Measurements from ENCODE around the gene FOLR3. TPM values are rescaled to one million over a fixed set of nuclear protein-coding genes. Genes with fewer than 3 reads are reported as not detected.

FOLR3 gene
- total RNA-seq, 1 donor from 2014 or later: not detected

DNA sequence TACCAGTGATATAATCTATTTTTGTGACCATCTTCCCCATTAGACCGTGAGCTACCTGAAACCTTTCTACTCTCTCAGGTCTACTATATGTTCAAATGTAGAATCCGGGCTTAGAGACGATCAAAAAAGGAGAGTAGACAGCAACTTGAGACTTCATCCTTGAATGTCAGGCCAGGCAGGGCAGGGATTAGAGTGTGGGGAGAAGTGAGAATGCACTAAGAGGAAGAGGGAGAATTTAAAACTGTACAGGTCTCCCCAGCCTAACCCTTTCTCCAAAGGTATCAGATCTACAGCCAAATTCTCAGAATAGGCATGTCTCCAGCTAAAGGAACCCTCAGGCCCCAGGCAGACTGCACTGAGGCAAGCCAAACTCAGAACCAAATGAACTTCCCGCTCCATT is 33.4 kb upstream of the FOLR3 start:
- peaks cover 36% of the 10 kb centered on the region for H3K4me1 Mint-ChIP-seq (ENCODE audit: unreplicated experiment)
- no peaks in the 10 kb centered on the region for H3K27me3 Mint-ChIP-seq
- peaks cover 8% of the 10 kb centered on the region for H3K9me3 Mint-ChIP-seq
- H3K4me3 Mint-ChIP-seq: peak overlapping the region; percentile 93
- H3K36me3 Mint-ChIP-seq: peaks cover 14% of the 10 kb centered on the region
- TF ChIP-seq, protein P1, sequence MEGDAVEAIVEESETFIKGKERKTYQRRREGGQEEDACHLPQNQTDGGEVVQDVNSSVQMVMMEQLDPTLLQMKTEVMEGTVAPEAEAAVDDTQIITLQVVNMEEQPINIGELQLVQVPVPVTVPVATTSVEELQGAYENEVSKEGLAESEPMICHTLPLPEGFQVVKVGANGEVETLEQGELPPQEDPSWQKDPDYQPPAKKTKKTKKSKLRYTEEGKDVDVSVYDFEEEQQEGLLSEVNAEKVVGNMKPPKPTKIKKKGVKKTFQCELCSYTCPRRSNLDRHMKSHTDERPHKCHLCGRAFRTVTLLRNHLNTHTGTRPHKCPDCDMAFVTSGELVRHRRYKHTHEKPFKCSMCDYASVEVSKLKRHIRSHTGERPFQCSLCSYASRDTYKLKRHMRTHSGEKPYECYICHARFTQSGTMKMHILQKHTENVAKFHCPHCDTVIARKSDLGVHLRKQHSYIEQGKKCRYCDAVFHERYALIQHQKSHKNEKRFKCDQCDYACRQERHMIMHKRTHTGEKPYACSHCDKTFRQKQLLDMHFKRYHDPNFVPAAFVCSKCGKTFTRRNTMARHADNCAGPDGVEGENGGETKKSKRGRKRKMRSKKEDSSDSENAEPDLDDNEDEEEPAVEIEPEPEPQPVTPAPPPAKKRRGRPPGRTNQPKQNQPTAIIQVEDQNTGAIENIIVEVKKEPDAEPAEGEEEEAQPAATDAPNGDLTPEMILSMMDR (conservative IDR thresholded peaks at IDR 0.05): no peak
- H3K27ac Mint-ChIP-seq: peak overlapping the region; percentile 92
- DNase-seq (ENCODE audit: extremely low spot score, unreplicated experiment): no peak

DNA sequence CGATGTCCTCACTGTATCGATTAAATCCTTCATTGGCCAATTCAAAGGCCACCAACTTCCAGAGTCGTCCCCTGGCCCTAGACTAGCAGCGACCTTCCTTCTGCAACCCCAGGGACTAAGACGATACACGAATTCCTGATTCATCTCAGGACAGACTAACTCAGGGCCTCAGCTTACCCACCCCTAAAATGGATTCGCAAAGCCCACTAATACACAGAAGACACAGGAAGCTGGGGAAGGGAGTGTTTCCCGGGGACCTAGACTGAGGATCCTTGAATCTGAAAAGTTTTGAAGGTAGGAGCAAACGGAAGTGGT is 32.9 kb upstream of the FOLR3 start:
- TF ChIP-seq, protein P1 (conservative IDR thresholded peaks at IDR 0.05): no peak
- peak overlapping the region; percentile 92 for H3K27ac Mint-ChIP-seq
- peak overlapping the region; percentile 93 for H3K4me3 Mint-ChIP-seq
- H3K4me1 Mint-ChIP-seq (ENCODE audit: unreplicated experiment): peaks cover 36% of the 10 kb centered on the region
- no peak for DNase-seq (ENCODE audit: extremely low spot score, unreplicated experiment)
- no peaks in the 10 kb centered on the region for H3K27me3 Mint-ChIP-seq
- peaks cover 14% of the 10 kb centered on the region for H3K36me3 Mint-ChIP-seq
- peaks cover 8% of the 10 kb centered on the region for H3K9me3 Mint-ChIP-seq

DNA sequence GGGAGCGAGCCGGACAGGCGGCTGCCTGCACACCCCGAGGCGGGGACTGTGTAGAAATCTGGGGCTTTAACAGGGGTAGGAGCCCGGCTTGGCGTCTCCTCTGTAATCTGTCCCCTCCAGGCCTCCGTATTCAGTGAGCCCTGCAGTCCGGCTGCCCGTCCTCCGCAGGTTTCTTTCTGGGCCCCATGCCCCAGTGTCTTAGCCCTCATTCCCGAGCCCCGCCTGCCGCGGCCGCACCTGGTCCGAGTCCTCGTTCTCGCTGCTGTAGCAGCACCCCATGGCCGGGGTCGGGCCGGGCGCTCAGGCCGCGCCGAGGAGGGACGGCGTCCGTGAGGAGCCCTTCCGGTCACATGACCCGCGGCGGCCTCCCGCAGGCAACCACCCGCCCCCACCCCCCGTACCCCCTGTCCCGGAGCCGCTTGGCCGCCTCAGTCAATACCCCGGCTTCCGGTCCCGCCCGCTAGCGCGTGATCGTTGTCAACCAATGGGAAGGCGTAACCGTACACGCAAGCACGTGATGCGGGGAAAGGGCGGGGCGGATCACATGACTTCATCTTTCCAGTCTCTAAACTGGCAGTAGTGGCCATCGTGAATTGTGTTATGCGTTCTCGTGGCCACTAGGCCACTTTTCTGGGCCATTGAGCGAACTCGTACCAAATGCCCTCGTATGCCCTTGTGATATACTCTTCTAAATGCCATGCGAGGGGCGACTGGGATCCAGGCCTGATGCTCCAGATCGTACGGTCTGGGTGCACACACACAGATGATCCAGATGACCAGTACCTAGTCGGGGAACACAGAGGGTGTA is 32.4 kb upstream of the FOLR3 start, which contains the start of gene LAMTOR1:
TSS of gene LAMTOR1 (minus strand) at position 352 of the 808 bp plus-strand sequence. CDS start at position 279, 73 bp downstream.
- H3K4me3 Mint-ChIP-seq: peak within 1 kb of the TSS; percentile 93
- DNase-seq (ENCODE audit: extremely low spot score, unreplicated experiment): peak; percentile 98
- TF ChIP-seq, protein P1 (conservative IDR thresholded peaks at IDR 0.05): peak; percentile 76
- H3K9me3 Mint-ChIP-seq: peaks cover 8% of the 10 kb centered on the region
- H3K4me1 Mint-ChIP-seq (ENCODE audit: unreplicated experiment): peaks cover 36% of the 10 kb centered on the region
- peaks cover 14% of the 10 kb centered on the region for H3K36me3 Mint-ChIP-seq
- no peaks in the 10 kb centered on the region for H3K27me3 Mint-ChIP-seq
- H3K27ac Mint-ChIP-seq: peak within 1 kb of the TSS; percentile 92

DNA sequence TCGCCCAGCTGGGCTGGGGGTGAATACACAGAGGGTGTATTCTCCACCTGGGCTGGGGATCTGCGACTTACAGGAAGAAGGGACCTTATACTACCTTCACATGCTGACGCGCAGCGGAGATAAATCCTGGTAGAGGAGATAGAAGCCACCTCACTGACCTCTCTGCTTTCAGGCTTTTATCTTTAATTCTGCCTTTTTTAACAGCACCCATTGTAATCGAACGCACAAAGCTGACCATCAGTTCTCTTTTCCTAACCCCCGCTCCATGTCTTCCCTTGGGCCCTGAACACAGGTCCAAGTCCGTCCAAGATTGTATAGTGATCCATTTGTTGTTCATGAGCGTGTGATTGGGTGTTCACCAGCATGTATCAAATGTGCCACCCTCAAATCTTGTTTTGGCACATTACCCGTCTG is 31.8 kb upstream of the FOLR3 start:
- peak overlapping the region; percentile 92 for H3K27ac Mint-ChIP-seq
- DNase-seq (ENCODE audit: extremely low spot score, unreplicated experiment): no peak
- H3K4me1 Mint-ChIP-seq (ENCODE audit: unreplicated experiment): peaks cover 36% of the 10 kb centered on the region
- H3K27me3 Mint-ChIP-seq: no peaks in the 10 kb centered on the region
- TF ChIP-seq, protein P1 (conservative IDR thresholded peaks at IDR 0.05): peak; percentile 53
- H3K9me3 Mint-ChIP-seq: peaks cover 8% of the 10 kb centered on the region
- H3K36me3 Mint-ChIP-seq: peaks cover 14% of the 10 kb centered on the region
- peak overlapping the region; percentile 93 for H3K4me3 Mint-ChIP-seq

DNA sequence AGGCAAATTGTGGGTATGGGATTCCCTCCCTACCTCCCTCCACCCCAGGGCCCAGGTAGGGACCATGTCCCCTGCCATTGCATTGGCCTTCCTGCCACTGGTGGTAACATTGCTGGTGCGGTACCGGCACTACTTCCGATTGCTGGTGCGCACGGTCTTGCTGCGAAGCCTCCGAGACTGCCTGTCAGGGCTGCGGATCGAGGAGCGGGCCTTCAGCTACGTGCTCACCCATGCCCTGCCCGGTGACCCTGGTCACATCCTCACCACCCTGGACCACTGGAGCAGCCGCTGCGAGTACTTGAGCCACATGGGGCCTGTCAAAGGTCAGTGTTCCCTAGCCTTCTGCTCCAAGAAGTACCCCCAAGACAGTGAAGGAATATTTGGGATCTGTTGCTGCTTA is 29.6 kb upstream of the FOLR3 start, which contains the start of gene TOMT:
TSS of gene TOMT (plus strand) at position 37 of the 400 bp plus-strand sequence. CDS start at position 65, 28 bp downstream.
- Mint-ChIP-seq H3K9me3 (peaks cover 8% of the 10 kb centered on the region), H3K27me3 (no peaks in the 10 kb centered on the region), H3K36me3 (peaks cover 12% of the 10 kb centered on the region), H3K27ac (peak within 1 kb of the TSS; percentile 17), H3K4me1 (ENCODE audit: unreplicated experiment) (peaks cover 30% of the 10 kb centered on the region), H3K4me3 (no peak within 1 kb of the TSS)
- DNase-seq (ENCODE audit: extremely low spot score, unreplicated experiment): no peak
- TF ChIP-seq, protein P1 (conservative IDR thresholded peaks at IDR 0.05): no peak
